ENCODE results near the gene PSENEN.

- TF ChIP-seq POLR2AphosphoS5 (IDR thresholded peaks at IDR 0.05; ENCODE audit: low read depth, low read length) = no peak
- TF ChIP-seq TAF1 (IDR thresholded peaks at IDR 0.05; ENCODE audit: borderline replicate concordance, insufficient read depth, low read length) = no peak
- no peak for TF ChIP-seq SIN3A (IDR thresholded peaks at IDR 0.05; ENCODE audit: borderline replicate concordance, insufficient read depth, low read length)
- no peak for TF ChIP-seq REST (IDR thresholded peaks at IDR 0.05; ENCODE audit: insufficient read depth in 1 of 2, low read depth in 2 of 2, low read length in 2 of 2)
- TF ChIP-seq FOXP2 (optimal IDR thresholded peaks at IDR 0.05; ENCODE audit: borderline replicate concordance, extremely low read depth, extremely low read length, insufficient read depth) = no peak
Measured at GRCh38 chr19:35743640-35744429, 1.6 kb upstream of the PSENEN start.
